GM19035 (cell line): Measurements from ENCODE around the gene ABLIM3.
"Not testable (repeated sequence)": the region's sequence is repeated elsewhere in the genome, so short reads cannot be mapped to it uniquely, and the experiment has no call there.

Experiments
- ATAC-seq: cut with Tn5 transposase; IDR thresholded peaks from one replicate; pipeline ENCODE4 v1.9.1; 2021; ENCODE audit not compliant: unreplicated experiment

Gene ABLIM3

DNA sequence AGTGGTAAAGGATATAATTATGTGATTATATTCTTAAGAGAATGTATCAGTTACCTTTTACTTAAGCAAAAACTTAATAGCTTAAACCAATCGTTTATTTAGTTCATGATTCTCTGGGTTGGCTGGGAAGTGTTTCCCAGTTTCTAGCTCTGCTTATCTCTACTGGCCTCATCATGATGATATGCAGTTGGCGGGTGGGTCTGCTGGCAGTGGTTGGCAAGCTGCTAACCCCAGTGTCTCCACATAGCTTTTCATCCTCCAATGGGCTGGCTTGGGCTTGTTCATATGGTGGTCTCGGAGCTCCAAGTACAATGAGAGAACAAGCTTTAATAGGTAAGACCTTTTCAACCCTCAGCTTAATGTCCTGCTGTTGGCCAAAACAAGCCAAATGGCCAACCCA is 43.8 kb downstream of the ABLIM3 start:
- no peak for ATAC-seq

DNA sequence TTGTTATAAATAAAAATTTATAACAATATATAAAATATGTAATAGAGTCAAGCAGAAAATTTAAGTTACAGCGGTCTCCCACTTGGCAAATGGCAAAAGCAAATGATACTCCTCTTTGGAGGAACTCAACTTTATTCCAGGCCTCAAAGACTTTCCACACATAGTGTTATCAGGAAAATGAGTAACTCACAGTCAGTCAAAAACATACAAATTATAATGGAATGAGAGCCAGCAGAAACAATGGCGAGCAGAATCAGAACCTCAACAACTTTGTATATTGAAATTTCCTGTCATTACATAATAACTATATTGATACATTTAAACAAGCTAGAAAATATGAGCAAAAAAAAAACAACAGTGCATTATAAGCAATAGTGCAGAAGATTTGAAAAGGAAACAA is 45.2 kb downstream of the ABLIM3 start:
- ATAC-seq: no peak

- not testable (repeated sequence) for ATAC-seq
These were observed 46.3 kb downstream of the ABLIM3 start for GRCh38 chr5:149187617-149188016.

GRCh38 chr5:149188383-149188782 is 47.1 kb downstream of the ABLIM3 start:
- no peak for ATAC-seq

DNA sequence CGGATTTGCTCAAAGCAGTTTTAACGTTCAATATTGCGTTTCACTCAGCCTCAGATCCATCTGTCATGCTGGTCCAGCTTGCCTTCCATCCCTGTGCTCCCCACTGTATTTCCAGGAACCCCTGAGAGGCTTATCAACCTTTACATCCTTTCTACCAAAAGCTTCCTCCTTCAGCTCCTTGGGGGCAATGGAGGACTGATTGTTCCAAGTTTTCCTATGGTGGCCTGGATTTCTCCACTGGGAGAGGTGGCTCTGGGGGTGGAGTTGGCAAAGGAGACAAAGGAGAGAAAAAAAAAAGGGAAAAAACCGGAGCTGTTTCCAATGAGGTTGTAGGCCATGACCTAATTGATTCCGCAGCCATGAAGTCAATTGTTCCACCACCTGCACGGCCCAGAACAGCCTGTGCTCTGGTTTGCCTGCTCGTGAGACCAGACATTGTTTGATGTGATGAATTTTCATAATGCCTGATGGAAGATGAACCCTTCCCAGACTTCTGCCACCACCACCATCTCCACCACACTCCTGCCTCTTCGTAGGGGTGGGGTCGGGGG is 54.1 kb downstream of the ABLIM3 start:
- ATAC-seq: no peak

DNA sequence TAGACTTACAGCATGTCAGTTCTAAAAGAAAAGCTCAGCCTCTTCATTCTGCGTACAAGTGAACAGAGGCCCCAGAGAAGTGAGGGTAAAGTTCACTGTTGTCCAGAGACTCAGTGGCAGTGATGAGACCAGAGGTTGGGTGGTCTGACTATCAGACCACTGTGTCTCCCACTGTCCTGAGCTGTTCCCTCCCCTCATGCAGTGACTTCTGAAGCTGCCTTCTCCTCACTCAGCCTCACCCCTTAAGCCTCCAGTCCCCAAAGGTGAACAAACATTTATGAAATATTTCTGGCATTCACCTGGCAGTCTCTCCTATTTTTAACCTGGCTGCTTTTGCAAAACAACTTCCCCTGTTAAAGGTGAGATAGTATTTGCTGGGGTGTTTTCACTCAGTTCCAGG is 54.7 kb downstream of the ABLIM3 start:
- no peak for ATAC-seq

GRCh38 chr5:149198148-149198547 is 56.9 kb downstream of the ABLIM3 start:
- no peak for ATAC-seq

DNA sequence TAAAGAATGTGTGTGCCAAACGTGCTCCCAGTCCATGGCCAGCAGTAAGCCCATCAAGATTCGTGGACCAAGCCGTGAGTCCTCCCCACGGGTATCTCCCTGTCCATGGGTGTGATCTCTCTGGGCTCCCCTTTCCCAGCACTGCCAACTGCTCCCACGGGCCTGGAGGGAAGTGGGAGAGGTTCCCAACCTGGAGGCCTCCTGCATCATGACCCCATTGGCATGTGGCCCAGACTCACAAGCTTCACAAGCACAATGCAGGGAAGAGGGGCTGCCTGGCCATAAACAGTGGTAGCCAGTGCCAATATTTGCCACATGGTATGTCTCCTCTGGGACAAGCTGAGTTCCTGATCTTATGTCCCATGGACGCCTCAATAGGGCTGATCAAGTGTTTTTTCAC is 59.1 kb downstream of the ABLIM3 start:
- ATAC-seq: no peak

- ATAC-seq: no peak
These were observed 59.9 kb downstream of the ABLIM3 start for GRCh38 chr5:149201121-149201637.

GRCh38 chr5:149202910-149203451 is 61.7 kb downstream of the ABLIM3 start:
- no peak for ATAC-seq

DNA sequence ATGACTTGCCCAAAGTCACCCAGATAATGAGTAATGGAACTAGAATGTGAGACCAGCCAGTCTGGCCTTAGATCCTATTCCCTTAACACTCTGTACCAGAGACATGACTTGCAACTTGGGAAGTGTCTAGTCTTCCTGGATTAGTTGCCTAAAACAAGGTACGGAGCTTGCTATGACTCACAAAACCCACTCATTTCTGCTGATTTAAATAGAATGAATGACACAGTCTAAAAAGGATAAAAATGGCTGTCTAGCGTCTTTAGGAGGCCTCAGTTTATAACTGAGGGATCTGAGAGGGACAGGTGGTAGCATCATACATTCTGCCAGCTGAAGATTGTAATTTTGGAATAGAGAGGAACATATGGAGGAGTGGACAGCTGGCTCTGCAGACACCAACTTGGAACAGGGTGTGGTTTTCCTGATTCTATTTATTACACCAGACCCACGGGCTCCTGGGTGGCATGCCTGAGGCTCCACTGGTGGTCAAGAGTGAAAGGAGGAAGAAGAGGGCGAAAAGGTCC is 62.7 kb downstream of the ABLIM3 start:
- no peak for ATAC-seq

DNA sequence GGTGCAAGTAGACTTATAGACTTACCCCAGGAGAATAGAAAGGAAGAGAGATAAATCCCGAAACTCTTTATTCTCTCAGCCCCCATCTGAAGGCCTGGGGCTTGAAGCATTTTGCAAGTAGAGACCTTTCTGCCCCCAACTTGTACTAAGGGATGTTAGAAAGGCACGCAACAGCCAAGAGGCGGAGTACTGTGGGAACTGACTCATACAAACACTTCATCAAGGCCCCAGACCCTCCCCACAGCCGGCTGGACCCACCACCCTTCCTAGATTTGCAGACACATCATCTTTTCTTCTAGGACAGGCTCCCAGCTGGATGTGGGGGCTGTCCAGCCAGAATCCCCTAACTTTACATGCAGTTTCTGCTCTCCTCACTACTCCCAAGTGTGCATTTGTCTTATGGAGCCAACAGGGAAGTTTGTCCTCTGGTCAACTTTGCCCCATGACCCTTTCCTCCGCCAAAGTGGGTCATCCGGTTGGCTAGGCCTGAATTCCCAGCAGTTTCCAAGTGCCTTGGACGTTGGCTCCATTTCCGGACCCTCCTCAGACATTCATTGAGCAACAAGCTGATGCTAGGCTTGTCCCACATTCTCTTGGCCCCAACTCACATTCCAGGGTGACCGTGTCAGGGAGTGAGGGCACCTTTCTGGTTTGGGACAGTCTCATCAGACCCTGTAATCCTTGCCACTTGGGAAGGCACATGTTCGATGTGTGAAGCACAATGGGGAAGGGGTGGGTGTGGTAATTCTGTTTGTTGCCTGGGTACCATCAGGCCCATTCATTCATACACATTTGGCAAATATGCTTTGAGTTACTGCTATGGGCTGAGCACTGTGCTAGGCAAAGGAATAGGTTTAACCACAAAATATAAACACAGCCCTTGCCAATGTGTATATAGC is 64.6 kb downstream of the ABLIM3 start:
- ATAC-seq: no peak

GRCh38 chr5:149206524-149207141 is 65.3 kb downstream of the ABLIM3 start:
- ATAC-seq: no peak

GRCh38 chr5:149207831-149208230 is 66.5 kb downstream of the ABLIM3 start:
- no peak for ATAC-seq

DNA sequence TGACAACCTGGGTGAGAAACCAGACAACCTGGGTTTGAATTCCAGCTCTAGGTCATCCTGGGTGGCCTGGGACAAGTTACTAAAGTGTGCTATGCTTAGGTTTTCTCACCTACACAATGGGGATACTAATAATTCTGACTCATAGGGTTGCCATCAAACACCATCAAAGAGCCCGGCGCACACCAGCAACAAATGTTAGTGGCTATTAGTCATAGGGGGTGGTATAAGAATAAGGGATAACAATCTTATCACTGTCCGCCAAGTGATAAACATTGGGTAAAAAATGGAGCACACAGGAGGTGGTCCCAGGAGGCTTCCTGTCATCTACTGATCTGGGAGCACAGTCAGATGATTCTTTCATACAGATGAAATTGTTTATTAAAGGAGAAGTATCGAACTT is 68.9 kb downstream of the ABLIM3 start:
- ATAC-seq: no peak

GRCh38 chr5:149210968-149211490 is 69.7 kb downstream of the ABLIM3 start:
- ATAC-seq: no peak

- no peak for ATAC-seq
These were observed 70.3 kb downstream of the ABLIM3 start for GRCh38 chr5:149211566-149211965.

DNA sequence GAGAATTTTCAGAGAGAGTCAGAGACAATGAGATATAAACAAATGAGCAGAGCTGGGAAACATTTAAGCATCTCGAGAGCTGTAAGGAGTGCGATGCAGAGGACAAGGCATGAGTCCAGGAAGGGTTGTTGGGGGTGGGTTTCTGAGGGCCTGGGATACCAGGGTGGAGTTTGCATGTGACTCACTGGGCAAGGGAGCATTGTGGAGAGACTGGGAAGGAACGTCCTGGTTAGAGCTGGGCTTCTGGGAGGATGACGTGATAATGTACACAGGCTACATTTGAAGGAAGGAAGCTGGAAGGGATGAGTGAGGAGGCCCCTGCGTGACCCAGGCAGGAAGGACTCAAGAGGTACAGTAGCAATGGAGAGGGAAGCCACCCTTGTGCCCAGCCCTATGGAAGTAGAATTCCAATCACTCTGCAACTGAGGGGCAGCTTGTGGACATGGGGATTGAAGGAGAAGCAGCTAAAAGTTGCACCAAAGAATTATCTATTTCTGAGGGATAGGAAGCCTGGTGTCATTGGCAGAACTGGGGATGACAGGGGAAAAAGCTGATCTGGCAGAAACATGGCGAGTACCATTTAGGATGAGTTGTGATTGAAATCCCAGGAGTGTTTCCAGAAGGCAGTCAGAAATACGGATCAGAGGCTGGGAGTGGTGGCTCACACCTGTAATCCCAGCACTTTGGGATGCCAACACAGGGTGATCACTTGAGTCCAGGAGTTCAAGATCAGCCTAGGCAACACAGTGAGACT is 71.1 kb downstream of the ABLIM3 start:
- ATAC-seq: no peak

- no peak for ATAC-seq
These were observed 72.1 kb downstream of the ABLIM3 start for GRCh38 chr5:149213264-149213880.

- no peak for ATAC-seq
These were observed 74.3 kb downstream of the ABLIM3 start for GRCh38 chr5:149215478-149216090.
